ENCODE measurements around the gene TRMT112.
"Not testable (repeated sequence)": the region's sequence is repeated elsewhere in the genome, so short reads cannot be mapped to it uniquely, and the experiment has no call there.

The TRMT112 gene

DNA sequence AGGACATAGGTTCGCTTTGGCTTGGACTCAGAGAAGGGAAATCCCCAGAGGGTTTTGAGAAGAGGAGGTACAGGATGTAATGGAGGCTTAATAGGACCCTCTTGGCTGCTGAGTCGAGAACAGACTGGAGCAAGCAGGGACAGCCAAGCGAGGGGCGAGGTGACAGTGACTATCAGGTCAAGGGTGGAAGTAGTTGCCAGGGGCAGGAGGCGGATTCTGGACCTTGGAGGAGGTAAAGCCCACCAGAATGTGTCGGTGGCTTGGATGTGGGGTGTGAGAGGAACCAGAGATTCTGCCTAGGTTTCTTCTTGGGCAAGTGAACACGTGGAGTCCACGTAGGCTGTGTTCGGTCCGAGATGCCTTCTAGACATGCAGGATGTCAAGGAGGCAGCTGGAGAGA lies 4.4 kb downstream of the TRMT112 start:
- Mint-ChIP-seq H3K36me3 (ENCODE audit: low read depth) (peaks cover 5% of the 10 kb centered on the region), H3K27ac (peak overlapping the region; percentile 95), H3K27me3 (ENCODE audit: low read depth, poor library complexity) (no peaks in the 10 kb centered on the region), H3K9me3 (no peaks in the 10 kb centered on the region), H3K4me3 (no peak overlapping the region), H3K4me1 (peaks cover 12% of the 10 kb centered on the region)
- DNase-seq: no peak
- TF ChIP-seq, protein P1, sequence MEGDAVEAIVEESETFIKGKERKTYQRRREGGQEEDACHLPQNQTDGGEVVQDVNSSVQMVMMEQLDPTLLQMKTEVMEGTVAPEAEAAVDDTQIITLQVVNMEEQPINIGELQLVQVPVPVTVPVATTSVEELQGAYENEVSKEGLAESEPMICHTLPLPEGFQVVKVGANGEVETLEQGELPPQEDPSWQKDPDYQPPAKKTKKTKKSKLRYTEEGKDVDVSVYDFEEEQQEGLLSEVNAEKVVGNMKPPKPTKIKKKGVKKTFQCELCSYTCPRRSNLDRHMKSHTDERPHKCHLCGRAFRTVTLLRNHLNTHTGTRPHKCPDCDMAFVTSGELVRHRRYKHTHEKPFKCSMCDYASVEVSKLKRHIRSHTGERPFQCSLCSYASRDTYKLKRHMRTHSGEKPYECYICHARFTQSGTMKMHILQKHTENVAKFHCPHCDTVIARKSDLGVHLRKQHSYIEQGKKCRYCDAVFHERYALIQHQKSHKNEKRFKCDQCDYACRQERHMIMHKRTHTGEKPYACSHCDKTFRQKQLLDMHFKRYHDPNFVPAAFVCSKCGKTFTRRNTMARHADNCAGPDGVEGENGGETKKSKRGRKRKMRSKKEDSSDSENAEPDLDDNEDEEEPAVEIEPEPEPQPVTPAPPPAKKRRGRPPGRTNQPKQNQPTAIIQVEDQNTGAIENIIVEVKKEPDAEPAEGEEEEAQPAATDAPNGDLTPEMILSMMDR (IDR thresholded peaks at IDR 0.05): no peak

DNA sequence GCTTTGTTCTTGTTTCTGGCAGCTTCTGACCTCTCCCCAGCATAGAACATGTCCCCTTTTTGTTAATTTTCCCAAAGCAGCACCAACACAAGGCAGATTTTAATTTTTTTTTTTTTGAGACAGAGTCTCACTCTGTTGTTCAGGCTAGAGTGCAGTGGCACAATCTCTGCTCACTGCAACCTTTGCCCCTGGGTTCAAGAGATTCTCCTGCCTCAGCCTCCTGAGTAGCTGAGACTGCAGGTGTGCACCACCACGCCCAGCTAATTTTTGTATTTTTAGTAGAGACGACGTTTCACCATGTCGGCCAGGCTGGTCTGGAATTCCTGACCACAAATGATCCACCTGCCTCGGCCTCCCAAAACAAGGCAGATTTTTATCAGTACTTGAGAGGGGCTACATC lies 9.6 kb downstream of the TRMT112 start:
- Mint-ChIP-seq H3K27ac (peak overlapping the region; percentile 72), H3K27me3 (ENCODE audit: low read depth, poor library complexity) (peaks cover 15% of the 10 kb centered on the region), H3K4me1 (peaks cover 25% of the 10 kb centered on the region), H3K4me3 (peak overlapping the region; percentile 37)
- not testable (repeated sequence) for H3K36me3 Mint-ChIP-seq (ENCODE audit: low read depth); DNase-seq; H3K9me3 Mint-ChIP-seq

DNA sequence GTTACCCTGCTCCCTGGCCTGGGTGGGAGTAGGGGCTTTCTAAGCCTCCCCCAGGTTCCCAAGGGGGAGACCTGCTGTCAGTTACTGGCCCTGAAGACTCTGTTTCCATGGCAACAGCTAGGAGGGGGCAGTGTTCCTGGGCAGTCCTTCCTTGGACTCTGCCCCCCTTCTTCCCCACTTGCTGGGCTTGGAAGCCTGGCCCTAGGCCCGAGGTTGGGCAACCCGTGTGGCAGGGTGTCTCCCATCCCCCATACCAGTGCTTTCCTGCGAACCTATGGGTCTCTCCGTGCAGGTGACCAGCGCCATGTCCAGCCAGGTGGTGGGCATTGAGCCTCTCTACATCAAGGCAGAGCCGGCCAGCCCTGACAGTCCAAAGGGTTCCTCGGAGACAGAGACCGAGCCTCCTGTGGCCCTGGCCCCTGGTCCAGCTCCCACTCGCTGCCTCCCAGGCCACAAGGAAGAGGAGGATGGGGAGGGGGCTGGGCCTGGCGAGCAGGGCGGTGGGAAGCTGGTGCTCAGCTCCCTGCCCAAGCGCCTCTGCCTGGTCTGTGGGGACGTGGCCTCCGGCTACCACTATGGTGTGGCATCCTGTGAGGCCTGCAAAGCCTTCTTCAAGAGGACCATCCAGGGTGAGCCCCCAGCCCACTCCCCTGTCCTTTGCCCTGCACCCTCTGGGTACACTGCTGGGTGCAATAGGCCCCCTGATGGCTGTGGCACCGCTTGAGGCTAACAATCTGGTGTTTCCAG lies 10.3 kb downstream of the TRMT112 start:
- DNase-seq: no peak
- Mint-ChIP-seq H3K27ac (no peak overlapping the region), H3K4me1 (peaks cover 25% of the 10 kb centered on the region), H3K9me3 (no peaks in the 10 kb centered on the region), H3K36me3 (ENCODE audit: low read depth) (peaks cover 5% of the 10 kb centered on the region), H3K27me3 (ENCODE audit: low read depth, poor library complexity) (peaks cover 22% of the 10 kb centered on the region), H3K4me3 (peak overlapping the region; percentile 95)
- TF ChIP-seq, protein P1 (IDR thresholded peaks at IDR 0.05): no peak

DNA sequence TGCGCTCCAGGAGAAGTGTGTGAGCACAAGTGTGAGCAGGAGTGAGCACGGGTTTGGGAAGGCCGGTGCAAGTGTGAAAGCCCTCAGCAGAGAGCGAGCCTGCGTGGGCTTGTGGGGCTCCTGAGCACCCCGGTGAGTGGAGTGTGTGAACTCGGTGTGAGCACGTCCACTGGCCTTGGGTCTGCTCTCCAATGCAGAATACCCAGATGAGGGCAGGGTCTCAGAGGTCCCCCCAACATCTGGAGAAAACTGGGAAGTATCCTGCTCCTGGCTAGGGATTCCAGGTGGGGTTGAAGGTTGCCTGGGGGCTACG lies 10.8 kb downstream of the TRMT112 start:
- H3K9me3 Mint-ChIP-seq: no peaks in the 10 kb centered on the region
- peaks cover 25% of the 10 kb centered on the region for H3K4me1 Mint-ChIP-seq
- no peak for DNase-seq
- H3K4me3 Mint-ChIP-seq: peak overlapping the region; percentile 95
- peaks cover 5% of the 10 kb centered on the region for H3K36me3 Mint-ChIP-seq (ENCODE audit: low read depth)
- H3K27me3 Mint-ChIP-seq (ENCODE audit: low read depth, poor library complexity): peaks cover 28% of the 10 kb centered on the region
- peak overlapping the region; percentile 97 for H3K27ac Mint-ChIP-seq
- TF ChIP-seq, protein P1 (IDR thresholded peaks at IDR 0.05): no peak

DNA sequence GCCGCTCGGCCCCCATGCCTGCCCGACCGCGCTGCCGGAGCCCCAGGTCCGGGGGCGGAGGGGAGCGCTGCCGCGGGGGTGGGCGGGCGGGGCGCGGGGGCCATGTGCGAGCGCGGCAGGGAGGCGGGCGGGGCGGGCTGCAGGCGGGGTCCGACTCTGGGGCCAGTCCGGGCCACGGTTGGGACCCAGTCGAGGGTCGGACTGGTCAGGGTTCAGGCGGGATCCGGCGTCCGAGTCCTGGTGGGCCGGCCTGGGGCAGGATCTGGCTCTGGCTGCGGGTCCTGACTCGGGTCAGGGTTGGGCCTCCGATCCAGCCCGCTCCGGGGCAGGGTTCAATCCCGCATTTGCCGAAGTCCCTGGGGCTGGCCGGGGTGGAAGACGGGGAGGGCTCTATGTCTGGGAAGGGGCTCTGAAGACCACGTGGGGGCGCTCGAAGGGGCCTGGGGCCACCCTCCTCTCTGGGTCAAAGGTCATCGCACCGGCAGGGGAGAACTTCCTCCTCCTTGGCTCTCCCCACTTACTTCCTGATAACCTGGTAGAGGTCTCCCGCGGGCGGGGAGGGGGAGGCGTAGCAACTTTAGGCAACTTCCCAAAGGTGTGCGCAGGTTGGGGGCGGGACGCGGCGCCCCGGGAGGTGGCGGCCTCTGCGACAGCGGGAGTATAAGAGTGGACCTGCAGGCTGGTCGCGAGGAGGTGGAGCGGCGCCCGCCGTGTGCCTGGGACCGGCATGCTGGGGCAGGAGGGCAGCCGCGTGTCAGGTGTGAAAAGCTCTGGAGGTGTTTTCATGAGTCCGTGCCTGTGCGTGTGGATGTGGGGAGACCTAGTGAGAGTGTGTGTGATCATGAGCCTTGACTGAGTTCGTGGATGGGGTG lies 11.4 kb downstream of the TRMT112 start:
- H3K36me3 Mint-ChIP-seq (ENCODE audit: low read depth): peaks cover 5% of the 10 kb centered on the region
- peaks cover 34% of the 10 kb centered on the region for H3K27me3 Mint-ChIP-seq (ENCODE audit: low read depth, poor library complexity)
- TF ChIP-seq, protein P1 (IDR thresholded peaks at IDR 0.05): peak; percentile 23
- peak overlapping the region; percentile 95 for H3K4me3 Mint-ChIP-seq
- no peaks in the 10 kb centered on the region for H3K9me3 Mint-ChIP-seq
- peak overlapping the region; percentile 97 for H3K27ac Mint-ChIP-seq
- peaks cover 25% of the 10 kb centered on the region for H3K4me1 Mint-ChIP-seq
- DNase-seq: peak; percentile 75

DNA sequence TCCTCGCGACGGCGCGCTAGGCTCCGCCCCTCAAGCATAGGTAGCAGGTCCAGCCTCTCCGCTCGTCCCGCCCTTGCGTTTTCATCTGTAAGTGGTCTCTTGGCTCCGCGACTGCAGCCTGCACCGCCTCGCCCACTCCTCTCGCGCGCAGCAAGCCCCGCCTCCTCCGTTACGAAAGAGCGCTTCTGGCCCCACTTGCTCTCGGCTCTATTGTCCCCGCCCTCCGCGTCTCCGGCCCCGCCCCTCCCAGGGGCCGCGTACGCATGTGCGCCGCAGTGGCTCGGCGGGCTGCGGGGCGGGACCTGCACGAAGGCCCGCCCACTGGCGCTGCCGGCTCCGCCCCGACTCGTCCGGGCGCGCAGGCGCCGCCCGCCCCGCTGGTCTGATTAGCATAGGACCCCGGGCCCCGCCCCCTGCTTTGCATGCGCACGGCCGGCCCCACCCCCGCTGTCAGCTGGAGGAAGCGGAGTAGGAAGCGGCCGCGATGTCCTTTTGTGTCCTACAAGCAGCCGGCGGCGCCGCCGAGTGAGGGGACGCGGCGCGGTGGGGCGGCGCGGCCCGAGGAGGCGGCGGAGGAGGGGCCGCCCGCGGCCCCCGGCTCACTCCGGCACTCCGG lies 12.2 kb downstream of the TRMT112 start, which contains the start of gene ESRRA:
ESRRA (plus strand) TSS at position 450 of the 616 bp plus-strand sequence. CDS start 1,656 bp downstream, outside the sequence.
- H3K4me1 Mint-ChIP-seq: peaks cover 31% of the 10 kb centered on the region
- H3K27me3 Mint-ChIP-seq (ENCODE audit: low read depth, poor library complexity): peaks cover 41% of the 10 kb centered on the region
- TF ChIP-seq, protein P1 (IDR thresholded peaks at IDR 0.05): no peak
- DNase-seq: peak; percentile 100
- H3K27ac Mint-ChIP-seq: peak within 1 kb of the TSS; percentile 97
- H3K4me3 Mint-ChIP-seq: peak within 1 kb of the TSS; percentile 95
- H3K9me3 Mint-ChIP-seq: no peaks in the 10 kb centered on the region
- peaks cover 5% of the 10 kb centered on the region for H3K36me3 Mint-ChIP-seq (ENCODE audit: low read depth)
